PC-3 (cell line): ENCODE results near the gene NPTX1. TPM values are rescaled to one million over a fixed set of nuclear protein-coding genes. Genes with fewer than 3 reads are reported as not detected.

Experiments
- ATAC-seq: fragments of 200-7000 bp; cut with Tn5 transposase; 2 replicates; pipeline ENCODE4 v1.9.1; 2020; ENCODE audit warnings: mild to moderate bottlenecking, moderate library complexity
- BruUV-seq: library from RNA; stranded (reverse); fragments of 400-500 nt; replicated peaks from 2 replicates; lab custom pipeline; 2021; lab: Mats Ljungman, UMichigan
- CTCF ChIA-PET: fragments of 300-600 bp; sonication (Branson Sonifier 250); formaldehyde crosslinking; loops from one replicate; lab custom pipeline; 2022; ENCODE audit warnings: antibody characterized with exemption; lab: Charles Lee
- POLR2A ChIA-PET: fragments of 300-600 bp; sonication (Branson Sonifier 250); formaldehyde crosslinking; loops from one replicate; lab custom pipeline; 2022; ENCODE audit warnings: antibody characterized with exemption; ENCODE audit not compliant: unreplicated experiment; lab: Charles Lee
- DNase-seq: peaks from one replicate; pipeline ENCODE4 v3.0.0-alpha.2; 2015
- H2AFZ ChIP-seq: fragments of 300-600 bp; sonication (generic); 2 replicates; pipeline ENCODE4 v1.6.0; 2016; ENCODE audit warnings: antibody characterized with exemption, low read length
- H3F3A ChIP-seq: fragments of 300-600 bp; sonication (generic); one replicate; pipeline ENCODE4 v1.6.0; 2017; ENCODE audit warnings: antibody characterized with exemption, low read length, control low read depth, mild to moderate bottlenecking; ENCODE audit not compliant: unreplicated experiment
- H3K27ac ChIP-seq: fragments of 300-600 bp; sonication (generic); 2 replicates; pipeline ENCODE4 v1.5.1; 2016; ENCODE audit warnings: mild to moderate bottlenecking, low read length
- H3K27me3 ChIP-seq: fragments of 300-600 bp; sonication (generic); 2 replicates; pipeline ENCODE4 v1.6.1; 2016; ENCODE audit warnings: low read length, mixed read lengths
- H3K36me3 ChIP-seq: fragments of 300-600 bp; sonication (generic); 2 replicates; pipeline ENCODE4 v1.6.1; 2016; ENCODE audit warnings: low read depth, mixed run types, low read length, mixed read lengths
- H3K4me1 ChIP-seq: fragments of 300-600 bp; sonication (generic); 2 replicates; pipeline ENCODE4 v1.5.1; 2016; ENCODE audit warnings: low read length; ENCODE audit not compliant: insufficient read depth
- H3K4me2 ChIP-seq: fragments of 300-600 bp; sonication (generic); 2 replicates; pipeline ENCODE4 v1.6.0; 2016; ENCODE audit warnings: low read length
- H3K4me3 ChIP-seq: fragments of 300-600 bp; sonication (generic); 2 replicates; pipeline ENCODE4 v1.5.1; 2016; ENCODE audit warnings: mild to moderate bottlenecking, low read length, mixed read lengths
- H3K79me2 ChIP-seq: fragments of 300-600 bp; sonication (generic); 2 replicates; pipeline ENCODE4 v1.6.1; 2017; ENCODE audit warnings: low read length, mixed read lengths
- H3K9ac ChIP-seq: fragments of 300-600 bp; sonication (generic); 2 replicates; pipeline ENCODE4 v1.6.0; 2016; ENCODE audit warnings: mild to moderate bottlenecking, low read length
- H3K9me2 ChIP-seq: fragments of 300-600 bp; sonication (generic); replicated peaks from 2 replicates; pipeline ENCODE4 v1.6.1; 2016; ENCODE audit warnings: mixed run types, low read length, mixed read lengths
- H3K9me3 ChIP-seq: fragments of 300-600 bp; sonication (generic); 2 replicates; pipeline ENCODE4 v1.6.1; 2016; ENCODE audit warnings: low read length, mixed read lengths
- H4K20me1 ChIP-seq: fragments of 300-600 bp; sonication (generic); 2 replicates; pipeline ENCODE4 v1.6.1; 2016; ENCODE audit warnings: low read length, mixed read lengths
- CTCF ChIP-seq: fragments of 300-600 bp; sonication (generic); conservative IDR thresholded peaks from 2 replicates; pipeline ENCODE4 v1.5.1; 2017; ENCODE audit warnings: antibody characterized with exemption, low read depth, mild to moderate bottlenecking, low read length
- EZH2 ChIP-seq: fragments of 300-600 bp; sonication (generic); IDR thresholded peaks from one replicate; pipeline ENCODE4 v1.6.1; 2017; ENCODE audit warnings: antibody characterized with exemption, mild to moderate bottlenecking, low read length; ENCODE audit not compliant: unreplicated experiment
- EZH2phosphoT487 ChIP-seq: fragments of 300-600 bp; sonication (generic); IDR thresholded peaks from 2 replicates; pipeline ENCODE4 v1.6.1; 2018; ENCODE audit warnings: mild to moderate bottlenecking, antibody characterized with exemption, low read length, borderline replicate concordance
- intact Hi-C: fragments of 100-400 bp; cut with micrococcal nuclease; formaldehyde crosslinking; loops from 2 replicates; pipeline ENCODE4 v1.9.0; 2023
- total RNA-seq: library from RNA; depleted of rRNA; stranded (reverse); fragments of >200 nt; gene quantifications from 2 replicates; pipeline ENCODE4 v1.2.3, GENCODE V29; 2014

The NPTX1 gene
- total RNA-seq, 1 experiment from 2014 or later = 0.55 TPM

GRCh38 chr17:80519091-80519781 is 42.8 kb upstream of the NPTX1 start:
- H3F3A ChIP-seq = no peaks in the 10 kb centered on the region
- CTCF ChIA-PET = no interaction called here
- no peak overlapping the region for H3K4me2 ChIP-seq
- H3K9me2 ChIP-seq = no peaks in the 10 kb centered on the region
- ATAC-seq (no peak), DNase-seq (no peak)
- no peaks in the 10 kb centered on the region for H4K20me1 ChIP-seq
- no peak overlapping the region for H2AFZ ChIP-seq
- no peaks in the 10 kb centered on the region for H3K79me2 ChIP-seq
- no peak overlapping the region for H3K9ac ChIP-seq
- H3K4me3 ChIP-seq = no peak overlapping the region
- peaks cover 3% of the 10 kb centered on the region; the same call in 1 of the 2 replicates for H3K27me3 ChIP-seq
- intact Hi-C loops = no loop called here
- POLR2A ChIA-PET = no interaction called here
- TF ChIP-seq CTCF (no peak), EZH2phosphoT487 (no peak), EZH2 (no peak)
- no peaks in the 10 kb centered on the region for H3K4me1 ChIP-seq
- no peaks in the 10 kb centered on the region for H3K9me3 ChIP-seq
- H3K36me3 ChIP-seq = no peaks in the 10 kb centered on the region
- BruUV-seq = no TSS peak
- no peak overlapping the region for H3K27ac ChIP-seq

- ChIA-PET POLR2A (no interaction called here), CTCF (no interaction called here)
- Histone ChIP-seq H3K27me3 (peaks cover 3% of the 10 kb centered on the region; the same call in 1 of the 2 replicates), H3K4me2 (no peak overlapping the region), H3K4me3 (no peak overlapping the region), H2AFZ (no peak overlapping the region), H3K79me2 (no peaks in the 10 kb centered on the region), H3K9me2 (no peaks in the 10 kb centered on the region), H3K27ac (no peak overlapping the region), H3K9ac (no peak overlapping the region), H3K9me3 (no peaks in the 10 kb centered on the region), H3F3A (no peaks in the 10 kb centered on the region), H3K4me1 (no peaks in the 10 kb centered on the region), H4K20me1 (no peaks in the 10 kb centered on the region), H3K36me3 (no peaks in the 10 kb centered on the region)
- TF ChIP-seq EZH2phosphoT487 (no peak), EZH2 (no peak), CTCF (no peak)
- intact Hi-C loops = no loop called here
- no peak for ATAC-seq
- no TSS peak for BruUV-seq
- DNase-seq = no peak
Measured at GRCh38 chr17:80518392-80518791, 42.0 kb upstream of the NPTX1 start.

- H3K4me2 ChIP-seq = no peak overlapping the region
- H3K9me3 ChIP-seq = no peaks in the 10 kb centered on the region
- ChIA-PET POLR2A (no interaction called here), CTCF (no interaction called here)
- H3K9ac ChIP-seq = no peak overlapping the region
- TF ChIP-seq CTCF = no peak
- no peak for TF ChIP-seq EZH2phosphoT487
- TF ChIP-seq EZH2 = no peak
- DNase-seq = no peak
- H3K79me2 ChIP-seq = no peaks in the 10 kb centered on the region
- no peaks in the 10 kb centered on the region for H3K36me3 ChIP-seq
- no peaks in the 10 kb centered on the region for H3K9me2 ChIP-seq
- H3F3A ChIP-seq = no peaks in the 10 kb centered on the region
- H4K20me1 ChIP-seq = no peaks in the 10 kb centered on the region
- no peaks in the 10 kb centered on the region for H3K27me3 ChIP-seq
- intact Hi-C loops = no loop called here
- no peak for ATAC-seq
- BruUV-seq = no TSS peak
- no peaks in the 10 kb centered on the region for H3K4me1 ChIP-seq
- no peak overlapping the region for H2AFZ ChIP-seq
- H3K4me3 ChIP-seq = no peak overlapping the region
- no peak overlapping the region for H3K27ac ChIP-seq
Measured at GRCh38 chr17:80517641-80518040, 41.2 kb upstream of the NPTX1 start.
